ENCODE data around the gene CABS1. TPM values are rescaled to one million over a fixed set of nuclear protein-coding genes. Genes with fewer than 3 reads are reported as not detected.

The CABS1 gene
- total RNA-seq, 1 experiment from 2014 or later = not detected

- ATAC-seq = peak; percentile 64
- H3K4me1 Mint-ChIP-seq = peaks cover 10% of the 10 kb centered on the region
- ChIA-PET POLR2A (no interaction called here), CTCF (interaction anchor here (1.6 kb wide), 1 partner anchor 245 kb away, joined by 5 read pairs; no protein-coding TSS in a partner anchor)
- no peak for DNase-seq (ENCODE audit: low spot score)
- no peak overlapping the region for H3K4me3 Mint-ChIP-seq
- no peaks in the 10 kb centered on the region for H3K27me3 Mint-ChIP-seq (ENCODE audit: low read depth)
- TF ChIP-seq GTF2I (CRISPR knock-in tag; conservative IDR thresholded peaks at IDR 0.05) (no peak), EMX1 (CRISPR knock-in tag; IDR thresholded peaks at IDR 0.05) (no peak), CREB1 (CRISPR knock-in tag; IDR thresholded peaks at IDR 0.05) (no peak), ZNF281 (CRISPR knock-in tag; IDR thresholded peaks at IDR 0.05) (no peak), NR2C2 (CRISPR knock-in tag; IDR thresholded peaks at IDR 0.05) (no peak), MXD4 (CRISPR knock-in tag; IDR thresholded peaks at IDR 0.05; ENCODE audit: borderline replicate concordance) (no peak), STAT6 (CRISPR knock-in tag; conservative IDR thresholded peaks at IDR 0.05; ENCODE audit: low read depth) (no peak), MYBL2 (CRISPR knock-in tag; IDR thresholded peaks at IDR 0.05) (no peak)
- TF ChIP-seq, protein P1, sequence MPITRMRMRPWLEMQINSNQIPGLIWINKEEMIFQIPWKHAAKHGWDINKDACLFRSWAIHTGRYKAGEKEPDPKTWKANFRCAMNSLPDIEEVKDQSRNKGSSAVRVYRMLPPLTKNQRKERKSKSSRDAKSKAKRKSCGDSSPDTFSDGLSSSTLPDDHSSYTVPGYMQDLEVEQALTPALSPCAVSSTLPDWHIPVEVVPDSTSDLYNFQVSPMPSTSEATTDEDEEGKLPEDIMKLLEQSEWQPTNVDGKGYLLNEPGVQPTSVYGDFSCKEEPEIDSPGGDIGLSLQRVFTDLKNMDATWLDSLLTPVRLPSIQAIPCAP (CRISPR knock-in tag; IDR thresholded peaks at IDR 0.05) = no peak
- peak overlapping the region; percentile 35; the same call in 1 of the 2 replicates for H3K27ac Mint-ChIP-seq
- peaks cover 4% of the 10 kb centered on the region; the same call in 1 of the 2 replicates for H3K9me3 Mint-ChIP-seq
- no peaks in the 10 kb centered on the region for H3K36me3 Mint-ChIP-seq
Observed at GRCh38 chr4:70313736-70314135, 21.0 kb upstream of the CABS1 start.

DNA sequence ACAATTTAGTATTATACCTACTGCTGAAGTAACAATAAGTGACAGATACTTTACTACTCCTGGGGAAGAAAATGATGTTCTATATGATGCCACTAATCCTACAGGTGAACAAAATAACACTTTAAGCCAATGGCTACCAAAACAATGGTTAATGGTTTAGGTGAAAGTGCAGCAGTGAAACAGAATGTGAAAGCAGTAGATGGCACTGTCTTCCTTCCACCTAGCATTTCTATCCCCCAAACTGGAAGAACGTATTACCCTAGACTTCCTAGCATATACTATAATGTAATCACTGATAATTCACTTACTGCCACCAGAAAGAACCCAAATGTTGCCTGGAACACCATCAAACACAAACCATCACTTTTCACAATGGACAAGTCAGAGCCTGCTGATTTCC lies 18.9 kb upstream of the CABS1 start:
- ChIA-PET POLR2A (no interaction called here), CTCF (no interaction called here)
- TF ChIP-seq SOX15 (CRISPR knock-in tag; IDR thresholded peaks at IDR 0.05) (no peak), ZNF317 (CRISPR knock-in tag; IDR thresholded peaks at IDR 0.05; ENCODE audit: borderline replicate concordance, low read depth) (no peak), CREB1 (CRISPR knock-in tag; IDR thresholded peaks at IDR 0.05) (no peak), PRDM15 (CRISPR knock-in tag; IDR thresholded peaks at IDR 0.05) (no peak), GRHL2 (CRISPR knock-in tag; IDR thresholded peaks at IDR 0.05; ENCODE audit: insufficient replicate concordance, severe bottlenecking) (no peak), ETV6 (CRISPR knock-in tag; IDR thresholded peaks at IDR 0.05) (no peak), JUN (CRISPR knock-in tag; IDR thresholded peaks at IDR 0.05) (no peak), GABPB1 (CRISPR knock-in tag; IDR thresholded peaks at IDR 0.05) (no peak), NR3C1 (CRISPR knock-in tag; conservative IDR thresholded peaks at IDR 0.05; ENCODE audit: low read depth) (no peak), ZNF281 (CRISPR knock-in tag; IDR thresholded peaks at IDR 0.05) (no peak), RELA (CRISPR knock-in tag; IDR thresholded peaks at IDR 0.05; ENCODE audit: borderline replicate concordance) (no peak), SP1 (CRISPR knock-in tag; conservative IDR thresholded peaks at IDR 0.05) (no peak), NFYB (CRISPR knock-in tag; conservative IDR thresholded peaks at IDR 0.05; ENCODE audit: low read depth) (no peak), GTF2I (CRISPR knock-in tag; conservative IDR thresholded peaks at IDR 0.05) (no peak)
- TF ChIP-seq, protein P2, sequence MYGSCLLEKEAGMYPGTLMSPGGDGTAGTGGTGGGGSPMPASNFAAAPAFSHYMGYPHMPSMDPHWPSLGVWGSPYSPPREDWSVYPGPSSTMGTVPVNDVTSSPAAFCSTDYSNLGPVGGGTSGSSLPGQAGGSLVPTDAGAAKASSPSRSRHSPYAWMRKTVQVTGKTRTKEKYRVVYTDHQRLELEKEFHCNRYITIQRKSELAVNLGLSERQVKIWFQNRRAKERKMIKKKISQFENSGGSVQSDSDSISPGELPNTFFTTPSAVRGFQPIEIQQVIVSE (CRISPR knock-in tag; IDR thresholded peaks at IDR 0.05; ENCODE audit: borderline replicate concordance) = no peak
- ATAC-seq (peak; percentile 63), DNase-seq (ENCODE audit: low spot score) (no peak)
- H3K27me3 Mint-ChIP-seq (ENCODE audit: low read depth) = no peaks in the 10 kb centered on the region
- H3K27ac Mint-ChIP-seq = no peak overlapping the region
- H3K9me3 Mint-ChIP-seq = no peaks in the 10 kb centered on the region
- no peaks in the 10 kb centered on the region for H3K36me3 Mint-ChIP-seq
- peaks cover 10% of the 10 kb centered on the region for H3K4me1 Mint-ChIP-seq
- H3K4me3 Mint-ChIP-seq = no peak overlapping the region
